Measurements from ENCODE around the gene NECTIN1. TPM values are rescaled to one million over a fixed set of nuclear protein-coding genes. Genes with fewer than 3 reads are reported as not detected.

The NECTIN1 gene
- total RNA-seq, 3 donors from 2014 or later: 19.6 to 48.9 (median 45.1) TPM

- intact Hi-C loops (cut with DNase I, micrococcal nuclease): no loop called here
- no peaks in the 10 kb centered on the region for H3K9me3 ChIP-seq
- DNase-seq (no peak), ATAC-seq (peak; percentile 50)
- TF ChIP-seq CTCF (IDR thresholded peaks at IDR 0.05): no peak
- no peak overlapping the region for H3K4me3 ChIP-seq
- no peaks in the 10 kb centered on the region for H3K4me1 ChIP-seq (ENCODE audit: low read depth)
- H3K36me3 ChIP-seq (ENCODE audit: low read depth): no peaks in the 10 kb centered on the region
Measured at GRCh38 chr11:119673759-119674336, 55.2 kb downstream of the NECTIN1 start.

- DNase-seq (no peak), ATAC-seq (peak; percentile 6)
- TF ChIP-seq CTCF (IDR thresholded peaks at IDR 0.05): no peak
- Histone ChIP-seq H3K36me3 (ENCODE audit: low read depth) (no peaks in the 10 kb centered on the region), H3K4me3 (no peak overlapping the region), H3K4me1 (ENCODE audit: low read depth) (no peaks in the 10 kb centered on the region), H3K9me3 (no peaks in the 10 kb centered on the region)
- intact Hi-C loops (cut with DNase I, micrococcal nuclease): no loop called here
Measured at GRCh38 chr11:119673052-119673758, 55.8 kb downstream of the NECTIN1 start.

- TF ChIP-seq CTCF (IDR thresholded peaks at IDR 0.05): no peak
- no peak overlapping the region for H3K4me3 ChIP-seq
- no peaks in the 10 kb centered on the region for H3K36me3 ChIP-seq (ENCODE audit: low read depth)
- no peaks in the 10 kb centered on the region for H3K4me1 ChIP-seq (ENCODE audit: low read depth)
- ATAC-seq (no peak), DNase-seq (no peak)
- H3K9me3 ChIP-seq: no peaks in the 10 kb centered on the region
- intact Hi-C loops (cut with DNase I, micrococcal nuclease): no loop called here
Measured at GRCh38 chr11:119672597-119672996, 56.4 kb downstream of the NECTIN1 start.

- DNase-seq (no peak), ATAC-seq (peak; percentile 4)
- Histone ChIP-seq H3K36me3 (ENCODE audit: low read depth) (no peaks in the 10 kb centered on the region), H3K4me1 (ENCODE audit: low read depth) (no peaks in the 10 kb centered on the region), H3K9me3 (no peaks in the 10 kb centered on the region), H3K4me3 (no peak overlapping the region)
- intact Hi-C loops (cut with DNase I, micrococcal nuclease): no loop called here
- no peak for TF ChIP-seq CTCF (IDR thresholded peaks at IDR 0.05)
Measured at GRCh38 chr11:119671561-119672015, 57.4 kb downstream of the NECTIN1 start.

- Histone ChIP-seq H3K4me1 (ENCODE audit: low read depth) (no peaks in the 10 kb centered on the region), H3K36me3 (ENCODE audit: low read depth) (no peaks in the 10 kb centered on the region), H3K4me3 (no peak overlapping the region), H3K9me3 (no peaks in the 10 kb centered on the region)
- peak; percentile 10 for ATAC-seq
- peak; percentile 62 to 75 (median 67) for DNase-seq
- no peak for TF ChIP-seq CTCF (IDR thresholded peaks at IDR 0.05)
- intact Hi-C loops (cut with DNase I, micrococcal nuclease): no loop called here
Measured at GRCh38 chr11:119671051-119671450, 57.9 kb downstream of the NECTIN1 start.
